Endothelial cell of umbilical vein (primary cell): ENCODE results near the gene CD79B. TPM values are rescaled to one million over a fixed set of nuclear protein-coding genes. Genes with fewer than 3 reads are reported as not detected.

ENCODE experiments used
- BruUV-seq: library from RNA; stranded (reverse); fragments of 400-500 nt; replicated peaks from 2 replicates; lab custom pipeline; 2021; lab: Mats Ljungman, UMichigan
- CTCF ChIA-PET: fragments of 300-600, 350-600 bp; sonication (Branson Sonifier 250); formaldehyde crosslinking; loops from one replicate; lab custom pipeline; 2021; ENCODE audit warnings: antibody characterized with exemption, inconsistent platforms; lab: Charles Lee
- POLR2A ChIA-PET: fragments of 300-600, 350-600 bp; sonication (Branson Sonifier 250); formaldehyde crosslinking; loops from one replicate; lab custom pipeline; 2021; ENCODE audit warnings: antibody characterized with exemption, inconsistent platforms; lab: Charles Lee
- DNase-seq: peaks from one replicate; pipeline ENCODE4 v3.0.0-alpha.2; 2011; ENCODE audit warnings: low read depth, low spot score
- FAIRE-seq: peaks from 2 replicates; lab custom pipeline; 2011; peaks lifted over from hg19 to GRCh38; lab: Jason Lieb, UNC
- H2AFZ ChIP-seq: 2 replicates; pipeline ENCODE4 v1.6.0; 2012; ENCODE audit warnings: low read depth, low read length, control low read depth, inconsistent platforms
- H3K27ac ChIP-seq: 2 replicates; pipeline ENCODE4 v1.5.1; 2011; ENCODE audit warnings: low read depth, mild to moderate bottlenecking, control low read depth, low read length, moderate library complexity; ENCODE audit not compliant: insufficient read depth
- H3K27me3 ChIP-seq, 2 experiments: 2 replicates each; pipeline versions ENCODE4 v1.6.0 to v1.6.1; 2011; ENCODE audit warnings: low read length in 2 of 2, mixed read lengths in 1 of 2; ENCODE audit not compliant: control insufficient read depth in 2 of 2, insufficient read depth in 2 of 2
- H3K36me3 ChIP-seq, 2 experiments: 2 replicates in 1 of 2; 3 replicates in 1 of 2; pipeline ENCODE4 v1.5.1; 2011; ENCODE audit warnings: low read length in 2 of 2, mild to moderate bottlenecking in 1 of 2, moderate library complexity in 1 of 2; ENCODE audit not compliant: control insufficient read depth in 2 of 2, insufficient read depth in 2 of 2; ENCODE audit errors: extremely low read depth in 1 of 2
- H3K4me1 ChIP-seq: 3 replicates; pipeline ENCODE4 v1.5.1; 2011; ENCODE audit warnings: mild to moderate bottlenecking, low read length; ENCODE audit not compliant: control insufficient read depth, insufficient read depth; ENCODE audit errors: extremely low read depth
- H3K4me2 ChIP-seq: 2 replicates; pipeline ENCODE4 v1.6.1; 2011; ENCODE audit warnings: low read length, control low read depth, mixed read lengths; ENCODE audit not compliant: insufficient read depth
- H3K4me3 ChIP-seq, 3 experiments: fragments of 200-600 bp in 1 of 3; sonication (generic), shearing (Covaris generic) in 1 of 3; replicated peaks in 1 of 3; 2 replicates each; pipeline ENCODE4 v1.5.1; 2011 to 2016; ENCODE audit warnings: control low read depth in 3 of 3, low read length in 3 of 3, mild to moderate bottlenecking in 2 of 3, inconsistent platforms in 1 of 3, low read depth in 1 of 3, moderate library complexity in 1 of 3; ENCODE audit not compliant: insufficient read depth in 1 of 3
- H3K79me2 ChIP-seq: 2 replicates; pipeline ENCODE4 v1.6.0; 2012; ENCODE audit warnings: low read length, inconsistent platforms; ENCODE audit not compliant: control insufficient read depth, insufficient read depth
- H3K9ac ChIP-seq: replicated peaks from 2 replicates; pipeline ENCODE3; 2011; ENCODE audit warnings: low read length, control low read depth; ENCODE audit not compliant: insufficient read depth; ENCODE audit errors: extremely low read depth
- H3K9me1 ChIP-seq: replicated peaks from 3 replicates; pipeline ENCODE4 v1.6.0; 2011; ENCODE audit warnings: mild to moderate bottlenecking, low read length; ENCODE audit not compliant: control insufficient read depth, insufficient read depth; ENCODE audit errors: extremely low read depth
- H3K9me3 ChIP-seq: replicated peaks from 2 replicates; pipeline ENCODE4 v1.5.1; 2012; ENCODE audit warnings: low read length, inconsistent platforms; ENCODE audit not compliant: control insufficient read depth, insufficient read depth
- H4K20me1 ChIP-seq: replicated peaks from 2 replicates; pipeline ENCODE3; 2011; ENCODE audit warnings: mild to moderate bottlenecking, low read length; ENCODE audit not compliant: control insufficient read depth, insufficient read depth; ENCODE audit errors: extremely low read depth
- CTCF ChIP-seq, 2 donors: IDR thresholded peaks; 1 replicate in 1 of 2; 2 replicates in 1 of 2; pipeline ENCODE4 v1.5.1; 2011; ENCODE audit warnings: low read length in 2 of 2, mild to moderate bottlenecking in 2 of 2, moderate library complexity in 2 of 2, control low read depth in 1 of 2, inconsistent platforms in 1 of 2, low read depth in 1 of 2; ENCODE audit not compliant: insufficient read depth in 1 of 2; ENCODE audit errors: extremely low read depth in 1 of 2
- EZH2 ChIP-seq: IDR thresholded peaks from 2 replicates; pipeline ENCODE4 v1.6.1; 2012; ENCODE audit warnings: borderline replicate concordance, low read depth, mild to moderate bottlenecking, moderate library complexity, low read length, inconsistent platforms; ENCODE audit not compliant: severe bottlenecking
- FOS ChIP-seq: IDR thresholded peaks from 2 replicates; pipeline ENCODE4 v1.6.1; 2011; ENCODE audit warnings: mild to moderate bottlenecking, low read length, moderate library complexity, borderline replicate concordance; ENCODE audit not compliant: insufficient read depth
- GATA2 ChIP-seq: IDR thresholded peaks from 2 replicates; pipeline ENCODE4 v1.7.0; 2011; ENCODE audit warnings: low read depth, mild to moderate bottlenecking, moderate library complexity, mixed read lengths, low read length; ENCODE audit not compliant: insufficient read length, insufficient read depth
- JUN ChIP-seq: IDR thresholded peaks from 2 replicates; pipeline ENCODE4 v1.6.1; 2011; ENCODE audit warnings: borderline replicate concordance, low read depth; ENCODE audit not compliant: insufficient read length, insufficient read depth
- MAX ChIP-seq: IDR thresholded peaks from 2 replicates; pipeline ENCODE4 v1.6.1; 2011; ENCODE audit not compliant: insufficient read depth, insufficient read length
- MYC ChIP-seq: IDR thresholded peaks from one replicate; pipeline ENCODE4 v1.6.1; 2011; ENCODE audit warnings: mild to moderate bottlenecking, low read depth, low read length
- POLR2A ChIP-seq: IDR thresholded peaks from 2 replicates; pipeline ENCODE4 v1.6.1; 2012; ENCODE audit warnings: low read depth, mild to moderate bottlenecking, control low read depth, low read length
- POLR2AphosphoS5 ChIP-seq: IDR thresholded peaks from 2 replicates; pipeline ENCODE4 v1.6.1; 2012; ENCODE audit warnings: low read depth, mild to moderate bottlenecking, control low read depth, low read length, moderate library complexity; ENCODE audit not compliant: insufficient read depth
- dilution Hi-C: fragments of 300-500 bp; cut with MboI; formaldehyde crosslinking; loops from one replicate; pipeline ENCODE4 v1.15.0; 2019; ENCODE audit warnings: low sequenced_read_pairs; ENCODE audit not compliant: extremely low pct_ligation_motif_present
- intact Hi-C: fragments of 100-400 bp; cut with micrococcal nuclease; formaldehyde crosslinking; loops from one replicate; pipeline ENCODE4 v1.10.0; 2022
- polyA plus RNA-seq, 4 experiments: library from polyadenylated mRNA; depleted of rRNA in 3 of 4; stranded (reverse) in 3 of 4; unstranded in 1 of 4; fragments of >200 nt; gene quantifications; 2 replicates each; pipeline versions ENCODE4 v1.2.1 to v1.2.3, GENCODE V29; 2011 to 2012; ENCODE audit warnings: missing spikeins in 1 of 4
- total RNA-seq: library from RNA; stranded (reverse); gene quantifications from 2 replicates; pipeline ENCODE4 v1.2.3, GENCODE V29; 2021

The CD79B gene
- total and polyA plus RNA-seq, 2 donors (not counting 3 experiments of a cell fraction or from before 2014, with no cell fraction given): 2.1 to 3.9 TPM

GRCh38 chr17:63941751-63942150, 9.6 kb upstream of the CD79B start:
- POLR2A ChIA-PET: no interaction called here
- Histone ChIP-seq H3K9me3 (no peaks in the 10 kb centered on the region), H3K4me1 (no peaks in the 10 kb centered on the region), H3K4me3 (no peak overlapping the region), H3K4me2 (no peak overlapping the region), H3K27me3 (no peaks in the 10 kb centered on the region), H4K20me1 (no peaks in the 10 kb centered on the region), H3K9me1 (no peaks in the 10 kb centered on the region), H3K9ac (no peak overlapping the region), H2AFZ (no peak overlapping the region), H3K36me3 (no peaks in the 10 kb centered on the region), H3K79me2 (no peaks in the 10 kb centered on the region), H3K27ac (no peak overlapping the region)
- no peak for TF ChIP-seq MAX
- no peak for TF ChIP-seq GATA2
- TF ChIP-seq FOS: no peak
- TF ChIP-seq EZH2: no peak
- no peak for TF ChIP-seq CTCF (IDR thresholded peaks at IDR 0.05; ENCODE audit: extremely low read depth in 1 of 2, insufficient read depth in 1 of 2, low read depth in 1 of 2, low read length in 2 of 2)
- TF ChIP-seq JUN: no peak
- TF ChIP-seq MYC: no peak
- TF ChIP-seq POLR2A: no peak
- no peak for TF ChIP-seq POLR2AphosphoS5
- CTCF ChIA-PET: no interaction called here
- dilution Hi-C loops: no loop called here
- BruUV-seq: no TSS peak
- FAIRE-seq: no peak
- no peak for DNase-seq
- intact Hi-C loops: no loop called here
